Measurements from ENCODE around the gene PEX11A.

The PEX11A gene

DNA sequence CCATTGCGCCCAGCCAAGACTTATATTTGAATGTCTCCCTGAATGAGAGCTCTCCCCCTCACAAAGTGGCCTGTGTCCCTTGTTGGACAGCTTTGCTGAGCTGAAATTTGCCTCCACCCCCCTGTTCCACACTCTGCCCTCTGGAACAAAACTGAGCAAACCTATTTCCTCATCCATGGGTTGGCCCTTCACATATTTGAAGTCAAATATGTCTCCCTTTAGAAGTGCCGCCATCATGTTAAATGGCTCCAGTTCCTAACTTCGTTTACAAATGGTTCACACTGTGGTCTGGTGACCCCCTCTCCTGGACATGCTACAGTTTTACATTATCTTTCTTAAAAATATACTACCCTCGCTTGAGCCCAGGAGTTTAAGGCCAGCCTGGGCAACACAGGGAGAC lies 16.0 kb downstream of the PEX11A start:
- DNase-seq = no peak

DNA sequence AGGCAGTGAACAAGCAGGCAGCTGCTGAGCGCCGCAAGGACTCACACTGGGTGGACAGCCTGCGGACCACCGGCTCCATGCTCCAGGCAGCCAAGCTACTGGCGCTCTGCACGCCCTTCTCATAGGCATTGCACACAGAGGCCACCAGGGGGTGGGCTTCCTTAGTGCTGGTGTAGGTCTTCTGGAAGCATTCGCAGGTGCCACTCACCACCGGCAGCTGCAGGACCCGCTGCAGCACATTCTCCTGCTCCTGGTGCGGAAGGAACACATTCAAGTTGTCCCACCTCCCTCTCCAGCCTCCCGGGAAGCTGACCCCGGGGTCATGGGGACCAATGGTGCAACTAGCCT lies 17.4 kb downstream of the PEX11A start:
- DNase-seq = no peak

DNA sequence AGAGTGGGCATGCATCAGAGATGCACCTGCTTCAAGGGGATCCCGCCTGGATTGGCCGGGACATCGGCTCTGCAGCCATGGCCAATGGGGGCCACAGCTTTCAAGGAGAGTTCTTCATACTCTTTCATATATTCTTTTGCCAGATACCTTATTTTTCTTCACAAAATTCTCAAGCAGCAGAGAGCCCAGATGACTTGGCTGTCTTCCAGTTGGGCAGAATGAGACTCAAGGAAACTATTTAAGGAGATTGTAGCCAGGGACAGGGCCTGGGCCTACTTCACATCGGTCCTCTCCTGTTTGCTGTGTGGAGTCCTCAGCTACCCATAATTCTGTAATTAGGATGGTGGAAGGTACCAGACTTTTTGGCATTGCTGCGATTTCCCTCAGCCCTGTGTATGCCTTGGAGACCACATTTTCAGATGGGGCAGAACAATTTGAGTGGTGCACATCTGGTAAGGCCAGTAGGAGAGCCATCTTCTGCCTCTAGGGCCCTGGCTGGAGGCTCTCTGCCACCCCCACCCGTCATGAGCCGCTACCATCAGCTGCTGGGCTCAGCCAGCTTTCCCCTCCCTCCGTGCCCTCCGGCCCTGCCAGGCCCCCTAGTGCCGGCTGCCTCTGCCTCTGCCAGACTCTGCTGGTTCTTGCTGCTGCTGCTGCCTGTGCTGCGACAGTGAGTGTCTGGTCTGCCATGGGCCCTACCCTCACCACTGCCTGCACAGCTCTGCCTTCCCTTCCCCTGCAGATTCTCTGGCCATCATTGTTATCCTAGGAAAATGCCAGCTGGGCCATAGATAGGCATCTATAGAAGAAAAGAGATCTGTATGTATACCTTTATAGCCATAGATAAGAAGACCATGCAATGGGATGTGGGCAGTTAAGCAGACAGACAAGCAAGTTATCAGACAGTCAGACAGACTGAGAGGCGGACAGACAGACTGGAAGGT lies 18.1 kb downstream of the PEX11A start:
- DNase-seq = no peak

DNA sequence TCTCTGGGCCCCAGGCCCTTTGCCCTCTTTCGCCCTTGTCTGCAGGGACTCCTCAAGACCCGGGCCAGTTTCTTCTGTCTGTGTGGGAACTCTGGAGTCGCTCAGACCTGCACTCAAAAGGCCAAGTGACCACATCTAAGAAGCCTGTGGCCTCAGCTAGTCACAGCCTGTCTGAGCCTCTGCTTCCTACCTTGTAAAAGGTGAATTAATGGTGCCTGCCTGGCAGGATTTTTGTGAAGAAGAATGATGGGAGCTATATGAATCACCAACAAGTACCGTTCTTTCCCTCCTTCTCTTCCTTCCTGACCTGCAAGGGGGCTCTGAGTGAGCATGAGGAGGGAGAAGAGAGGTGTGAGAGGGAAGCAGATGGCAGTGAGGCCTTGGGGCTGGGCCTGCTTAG lies 18.9 kb downstream of the PEX11A start:
- no peak for DNase-seq

DNA sequence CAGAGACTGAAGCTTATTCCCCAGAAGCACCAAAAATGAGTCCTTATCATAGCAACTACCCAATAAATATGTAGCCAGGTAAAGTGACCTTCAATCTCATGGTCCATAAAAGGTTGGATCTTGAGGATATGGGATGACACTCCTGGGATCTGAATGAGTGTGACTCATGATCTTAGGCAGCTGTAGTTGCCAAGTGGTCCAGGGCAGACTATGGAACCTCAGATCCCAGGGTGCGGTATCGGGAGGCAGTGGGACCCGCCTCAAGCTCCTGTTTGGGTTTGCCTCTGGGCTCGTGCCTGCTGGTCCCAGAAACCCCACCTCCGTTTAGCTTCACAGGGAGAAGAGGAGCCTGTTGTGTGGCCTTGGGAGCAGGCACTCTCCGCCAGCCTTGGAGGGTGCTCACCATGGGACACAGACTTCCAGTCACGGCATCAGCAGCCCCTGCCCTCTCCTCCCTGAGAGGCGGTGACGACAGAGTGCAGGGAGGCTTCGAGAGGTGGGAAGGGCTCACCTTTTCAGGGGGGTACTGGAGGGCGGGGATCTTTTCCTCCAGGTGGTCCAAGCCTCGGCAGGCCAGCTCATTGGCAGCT lies 19.5 kb downstream of the PEX11A start:
- DNase-seq = no peak

DNA sequence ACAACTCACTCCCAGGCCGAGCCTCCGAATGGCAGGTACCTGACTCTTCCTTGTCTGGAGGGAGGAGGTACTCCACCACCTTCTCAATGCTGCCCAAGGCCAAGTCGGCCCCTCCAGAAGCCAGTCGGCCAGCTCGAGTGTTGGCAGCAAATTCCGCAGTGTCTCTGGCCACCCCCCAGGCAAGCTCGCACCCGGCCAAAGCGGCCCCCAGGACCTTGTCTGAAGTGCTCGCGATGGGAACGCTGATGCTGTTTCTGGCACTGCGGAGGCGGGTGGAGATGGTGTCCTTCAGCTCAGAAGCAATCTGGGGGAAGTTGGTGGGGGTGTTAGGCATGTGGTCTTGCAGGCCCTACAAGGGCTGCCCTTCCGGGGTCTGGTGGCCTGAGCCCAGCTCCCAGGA lies 20.6 kb downstream of the PEX11A start:
- no peak for DNase-seq

DNA sequence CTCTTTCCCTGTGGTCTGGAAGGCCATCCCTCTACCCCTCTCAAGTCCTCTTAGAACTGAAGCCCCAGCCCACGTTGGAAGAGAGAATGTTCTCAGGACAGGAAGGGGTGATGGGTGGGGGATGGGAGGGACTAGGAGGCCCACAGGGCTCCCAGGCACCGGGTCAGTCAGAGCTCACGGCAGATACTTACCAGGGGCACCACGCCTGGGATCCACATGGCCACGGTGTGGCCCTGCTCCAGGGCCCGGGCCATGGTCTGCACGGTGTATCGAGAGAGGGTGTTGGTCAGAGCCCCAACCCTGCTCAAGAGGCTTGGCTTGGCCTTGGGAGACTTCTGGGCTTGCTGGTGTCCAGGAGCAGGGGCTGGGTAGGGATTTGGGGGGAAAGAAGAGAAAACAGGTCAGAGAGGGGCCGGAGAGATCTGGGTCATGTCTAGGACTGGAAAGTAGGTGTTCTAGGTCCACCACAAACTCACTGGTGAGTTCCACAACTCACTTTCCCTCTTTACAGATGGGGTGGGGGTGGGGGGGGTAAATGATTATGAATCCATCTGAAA lies 21.2 kb downstream of the PEX11A start:
- DNase-seq = no peak

DNA sequence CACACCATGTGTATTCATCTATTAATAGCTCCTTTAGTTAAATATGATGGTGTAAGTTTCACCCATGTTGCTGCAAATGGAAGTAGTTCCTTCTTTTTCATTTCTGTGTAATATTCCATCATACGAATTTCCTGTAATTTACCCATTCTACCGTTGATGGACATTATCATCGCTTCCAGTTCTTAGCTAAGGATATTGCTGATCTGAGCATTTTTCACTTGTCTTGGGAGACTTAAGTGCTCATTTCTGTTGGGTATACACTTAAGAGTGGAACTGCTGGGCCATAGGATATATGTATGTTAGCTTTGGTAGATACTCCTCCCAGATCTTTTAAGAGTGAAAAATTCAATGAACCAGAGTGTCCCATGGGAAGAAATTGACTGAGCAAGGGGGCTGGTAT lies 22.4 kb downstream of the PEX11A start:
- no peak for DNase-seq

DNA sequence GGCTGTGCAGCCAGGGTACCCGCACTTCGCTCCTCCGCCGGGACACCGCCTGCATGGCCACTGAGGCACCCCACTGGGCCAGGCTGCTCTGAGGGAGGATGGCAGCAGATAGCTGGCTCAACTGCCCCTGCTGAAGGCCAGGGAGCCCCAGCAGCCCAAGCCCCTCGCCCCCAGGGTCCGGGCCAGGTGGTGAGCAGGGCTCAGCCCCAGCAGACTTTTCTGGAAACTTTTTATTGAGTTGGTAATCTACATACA lies 22.9 kb downstream of the PEX11A start:
- DNase-seq = no peak

DNA sequence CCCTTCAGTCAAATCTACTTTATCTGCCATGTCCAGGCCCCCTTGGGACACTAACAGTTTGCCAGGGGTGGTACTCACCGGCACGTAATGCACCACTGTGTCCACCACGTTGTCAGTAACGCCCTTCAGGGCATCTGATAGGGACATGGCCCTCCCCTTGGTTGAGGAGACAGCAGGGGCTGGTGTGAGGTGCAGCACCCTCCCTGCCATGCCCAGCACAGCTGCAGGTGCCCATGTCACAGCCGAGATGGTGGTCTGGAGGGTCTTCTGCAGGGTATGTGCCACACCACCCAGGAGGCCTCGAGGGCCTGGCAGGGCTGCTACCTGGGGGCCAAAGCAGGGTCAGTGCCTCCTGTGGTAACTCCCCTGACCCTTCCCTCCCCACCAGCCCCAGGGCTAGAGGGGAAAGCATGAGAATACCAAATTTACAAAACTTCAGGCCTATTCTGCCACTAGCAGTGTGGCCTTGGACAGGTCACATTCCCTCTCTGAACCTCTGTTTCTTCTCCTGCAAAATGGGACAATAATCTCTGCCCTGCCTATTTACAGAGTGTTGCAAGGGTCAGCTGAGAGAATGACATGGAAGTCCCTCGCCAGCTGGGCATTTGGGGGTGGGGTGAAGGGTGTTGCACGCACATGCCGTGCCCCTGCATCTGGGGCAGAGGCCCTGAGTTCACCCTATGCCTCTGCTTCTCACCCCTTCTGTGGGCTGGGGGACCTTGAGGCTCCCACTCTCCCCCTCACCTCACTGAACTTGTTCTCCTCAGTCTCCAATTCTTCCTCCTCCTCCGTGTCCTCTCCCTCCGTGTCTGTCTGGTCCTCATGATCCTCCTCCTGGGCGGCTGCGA lies 23.5 kb downstream of the PEX11A start:
- no peak for DNase-seq

DNA sequence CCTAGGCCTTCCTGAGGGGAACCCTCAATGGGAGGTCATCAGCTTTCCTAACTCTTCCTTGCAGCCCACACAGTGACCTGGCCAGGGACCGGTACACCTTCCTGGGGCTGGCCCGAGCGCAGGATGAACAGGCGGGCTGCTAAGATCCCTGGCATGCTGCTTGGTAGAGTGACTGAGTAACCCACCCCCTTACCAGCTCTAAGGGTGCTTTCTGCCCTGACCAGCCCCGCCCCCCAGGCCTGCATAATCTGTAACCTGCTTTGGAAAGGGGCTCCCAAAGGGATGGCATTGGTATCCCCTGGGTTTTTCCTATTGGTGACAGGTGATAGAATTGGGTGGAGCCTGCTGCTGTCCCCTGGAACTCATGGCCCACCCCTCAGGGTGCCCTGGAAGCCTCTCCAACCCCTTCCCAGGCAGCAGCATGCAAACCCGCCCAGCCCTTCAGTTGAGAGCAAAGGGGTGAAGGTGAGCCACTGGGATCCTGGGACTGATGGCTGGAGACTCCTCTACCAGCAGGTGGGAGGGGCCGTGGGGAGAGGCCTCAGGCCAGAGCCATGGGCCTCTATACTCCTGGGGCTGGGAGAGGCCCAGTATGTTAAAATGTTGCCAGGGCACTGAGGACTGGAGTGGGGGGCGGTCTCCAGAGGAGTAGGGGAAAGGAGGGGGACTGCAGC lies 24.2 kb downstream of the PEX11A start:
- DNase-seq = no peak

DNA sequence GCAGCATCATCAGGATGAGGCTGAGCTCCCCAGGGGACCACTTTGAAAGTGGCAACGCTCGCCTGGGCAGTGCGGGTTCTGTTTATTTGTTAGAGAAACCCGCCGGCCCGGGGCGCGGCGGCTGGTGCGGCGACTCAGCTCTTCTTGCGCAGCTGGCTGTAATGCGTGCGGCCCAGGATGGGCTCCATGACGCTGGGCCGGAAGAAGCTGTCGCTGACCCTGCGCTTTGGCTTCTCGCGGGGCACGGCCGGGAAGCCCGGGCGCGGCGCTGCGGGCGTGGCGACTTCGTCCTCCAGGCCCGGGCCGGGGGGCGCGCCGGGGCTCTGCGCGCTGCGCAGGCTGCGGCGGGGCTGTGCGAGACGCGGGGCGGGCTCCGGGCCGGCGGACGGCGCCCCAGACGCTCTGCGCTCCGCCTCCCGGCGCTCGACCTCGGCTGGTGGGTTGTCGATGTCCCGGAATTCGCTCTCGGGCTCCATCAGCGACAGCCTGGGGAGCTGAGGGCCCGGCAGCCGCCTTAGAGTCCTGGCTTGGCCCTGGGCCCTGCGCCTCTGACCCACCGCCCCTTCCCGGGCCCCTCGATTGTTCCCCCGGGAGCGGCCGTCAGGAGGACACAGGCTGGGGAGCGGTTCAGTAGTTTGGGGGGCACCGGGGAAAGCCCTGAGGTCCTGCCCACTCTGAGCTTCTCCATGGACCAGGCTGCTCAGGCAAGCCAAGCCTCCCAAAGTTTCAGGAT lies 24.9 kb downstream of the PEX11A start:
- no peak for DNase-seq

DNA sequence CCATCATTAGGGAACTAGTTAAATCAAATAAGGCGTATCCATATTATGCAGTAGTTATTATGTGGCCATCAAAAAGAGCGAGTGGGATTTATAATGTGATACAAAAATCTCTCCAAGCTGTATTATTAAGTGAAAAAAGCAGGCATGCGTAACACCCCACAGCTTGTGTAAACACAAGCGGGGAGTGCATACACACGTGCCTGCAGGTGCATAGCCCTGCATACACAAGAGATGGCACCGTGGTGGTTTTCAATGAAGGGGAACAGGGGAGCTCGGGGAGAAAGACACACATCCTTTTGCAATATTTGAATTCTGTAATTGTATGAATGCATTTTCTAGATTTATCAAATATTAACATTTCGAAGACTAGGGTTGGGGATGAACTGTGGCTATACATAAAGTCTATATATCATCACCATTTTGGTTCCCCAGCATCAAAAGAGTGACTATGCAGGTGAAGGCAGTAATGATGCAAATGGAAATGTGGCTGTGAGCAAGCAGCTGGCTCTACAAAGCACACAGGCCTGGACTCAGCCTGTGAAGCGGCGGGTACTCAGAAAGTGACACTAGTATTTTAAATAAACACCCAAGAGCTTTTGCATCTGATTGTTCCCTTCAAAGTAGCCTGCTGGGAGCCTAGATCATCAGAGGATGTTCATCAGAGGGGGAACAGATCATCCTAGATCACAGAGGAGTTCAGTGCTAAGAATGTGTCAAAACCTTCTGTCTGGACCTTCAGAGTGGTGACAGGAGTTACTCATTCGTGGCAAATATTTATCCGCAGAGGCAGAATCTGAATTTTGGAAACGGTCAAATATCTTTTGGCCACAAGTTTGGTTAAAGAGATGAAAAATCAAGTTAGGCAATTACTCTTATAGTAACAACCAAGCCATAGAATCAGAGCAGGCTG lies 25.9 kb downstream of the PEX11A start:
- DNase-seq = no peak

DNA sequence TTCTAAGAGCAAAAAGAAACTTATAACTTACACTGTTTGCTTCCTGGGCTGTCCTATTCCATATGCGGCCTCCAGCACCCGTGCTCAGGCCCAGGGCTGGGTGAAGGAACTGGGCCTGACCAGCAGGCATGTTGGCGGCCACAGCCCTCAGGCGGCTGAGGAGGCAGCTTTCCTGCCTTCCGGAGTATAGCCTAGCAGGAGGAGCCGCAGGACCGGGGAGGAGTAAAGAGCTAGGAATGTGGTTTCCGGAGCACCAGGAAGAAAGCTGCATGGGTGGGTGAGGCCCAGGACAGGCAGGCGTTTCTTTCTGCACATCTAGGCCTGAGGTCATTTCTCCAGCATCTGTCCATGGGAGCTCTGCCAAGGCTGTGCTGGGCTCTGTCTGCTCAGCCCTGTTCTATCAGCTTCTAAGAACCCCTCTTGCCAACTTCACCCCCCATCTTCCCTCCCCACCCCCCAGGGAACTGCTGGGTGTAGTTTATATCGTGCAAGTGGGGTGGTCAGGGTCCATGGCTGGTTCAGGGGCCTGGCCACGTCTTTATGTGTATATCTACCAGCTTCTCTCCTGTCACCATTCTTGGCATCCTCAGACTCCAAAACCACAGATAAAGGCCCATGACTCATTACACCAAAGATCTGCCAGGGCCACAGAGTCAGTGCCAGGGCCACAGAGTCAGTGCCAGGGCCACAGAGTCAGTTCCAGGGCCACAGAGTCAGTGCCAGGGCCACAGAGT lies 27.5 kb downstream of the PEX11A start:
- DNase-seq = no peak

DNA sequence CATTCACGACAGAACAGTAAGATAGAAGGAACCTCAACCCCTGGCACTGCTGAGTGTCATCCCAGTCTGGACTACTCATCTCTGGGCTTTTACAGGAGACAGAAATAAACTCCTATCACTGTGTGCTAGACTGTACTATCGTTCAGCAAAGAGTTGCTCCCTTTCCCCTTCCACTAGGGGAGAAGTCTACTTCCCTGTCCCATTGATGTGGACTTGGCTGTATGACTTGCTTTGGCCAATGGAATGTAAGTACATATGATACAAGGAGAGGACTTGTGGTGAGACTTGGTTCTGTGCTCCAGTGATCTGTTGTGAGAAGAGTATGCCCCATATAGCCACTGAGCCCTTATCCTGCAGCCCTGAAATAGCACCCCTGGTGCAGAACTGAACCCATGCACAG lies 30.0 kb downstream of the PEX11A start:
- DNase-seq = no peak

DNA sequence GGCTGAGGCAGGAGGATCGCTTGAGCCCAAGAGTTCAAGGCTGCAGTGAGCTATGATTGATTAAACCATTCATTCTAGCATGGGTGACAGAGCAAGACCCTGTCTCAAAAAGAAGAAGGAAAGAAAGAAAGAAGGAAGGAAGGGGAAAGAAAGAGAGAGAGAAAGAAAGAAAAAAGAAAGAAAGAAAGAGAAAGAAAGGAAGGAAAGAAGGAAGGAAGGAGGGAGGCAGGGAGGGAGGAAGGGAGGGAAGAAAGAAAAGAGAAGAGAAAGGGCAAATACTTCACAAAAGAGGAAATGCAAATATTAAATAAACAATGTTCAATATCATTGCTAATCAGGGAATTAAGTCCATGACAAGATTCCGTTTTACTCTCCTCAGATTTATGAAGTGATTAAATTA lies 31.3 kb downstream of the PEX11A start:
- DNase-seq = no peak

DNA sequence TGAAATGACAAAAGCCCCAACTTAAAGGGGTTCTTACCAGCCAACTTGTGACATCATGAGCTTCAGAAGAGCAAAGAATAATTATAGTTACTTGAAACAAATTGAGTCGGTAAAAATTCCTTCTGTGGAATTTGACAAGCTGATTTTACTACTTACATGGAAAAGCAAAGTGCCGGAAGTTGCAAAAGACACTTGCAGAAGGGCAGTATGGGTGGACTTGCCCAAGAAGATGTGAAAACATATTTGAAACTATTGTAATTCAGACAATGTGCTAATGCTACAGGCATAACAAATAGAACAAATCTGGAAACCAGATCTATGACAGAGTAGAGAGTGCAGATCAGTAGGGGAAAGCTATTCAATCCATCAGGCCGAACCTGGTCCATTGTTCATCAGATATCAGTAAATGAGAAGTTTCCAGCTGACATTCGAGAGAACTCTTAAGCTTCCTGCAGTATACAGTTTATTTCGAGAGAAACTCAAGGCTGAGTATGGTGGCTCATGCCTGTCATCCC lies 32.8 kb downstream of the PEX11A start:
- DNase-seq = no peak

DNA sequence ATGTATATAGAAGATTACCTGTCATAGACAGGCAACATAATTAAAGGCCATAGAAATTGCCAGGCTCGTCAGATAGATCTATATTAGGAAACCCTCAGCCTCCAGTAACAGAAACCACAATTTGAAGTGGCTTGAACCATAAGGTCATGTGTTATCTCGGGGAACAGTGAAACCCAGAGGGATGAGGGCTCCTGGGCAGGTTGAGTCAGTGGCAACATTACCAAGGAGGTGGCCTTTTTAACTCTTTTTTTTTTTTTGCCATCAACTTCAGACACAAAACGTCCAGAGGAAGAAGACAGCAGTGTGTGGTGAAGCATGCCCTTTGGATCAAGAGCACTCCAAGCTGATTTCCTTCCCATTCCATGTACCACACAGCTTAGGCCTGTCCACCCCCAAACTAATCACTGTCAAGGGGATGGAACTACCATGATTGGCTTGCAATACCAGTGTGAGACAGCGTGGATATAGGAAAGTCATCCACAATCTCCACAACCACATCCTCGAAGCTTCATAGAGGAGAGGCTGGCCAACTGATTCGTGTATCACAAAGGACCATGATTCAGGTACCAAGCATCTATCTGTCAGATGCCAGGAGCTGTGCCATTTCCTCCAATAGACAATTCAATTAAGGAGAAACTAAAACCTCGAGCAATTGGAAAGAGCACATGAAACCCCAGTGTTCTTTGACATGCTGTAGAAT lies 34.3 kb downstream of the PEX11A start:
- DNase-seq = no peak
